Esophagus squamous epithelium (tissue), 5 donors: Measurements from ENCODE around the gene CLSTN2. TPM values are rescaled to one million over a fixed set of nuclear protein-coding genes. Genes with fewer than 3 reads are reported as not detected.
A peak's percentile ranks its signal among the peaks of the same experiment; 100 is the strongest.

Experiments
- DNase-seq: peaks from one replicate; lab custom pipeline; 2025; lab: John Stamatoyannopoulos, UW
- H3K27ac ChIP-seq, 4 donors: fragments of 200-600 bp; sonication (generic); one replicate each; pipeline ENCODE4 v1.5.1; 2016 to 2019; ENCODE audit warnings: mild to moderate bottlenecking in 1 of 4
- H3K27me3 ChIP-seq, 4 donors: fragments of 200-600 bp; sonication (generic); 1 replicate in 3 of 4; 2 replicates in 1 of 4; pipeline versions ENCODE4 v1.5.1 to v1.6.0; 2017 to 2021; ENCODE audit warnings: antibody characterized with exemption in 1 of 4
- H3K36me3 ChIP-seq, 3 donors: fragments of 200-600 bp; sonication (generic); one replicate each; pipeline ENCODE4 v1.5.1; 2016 to 2019
- H3K4me1 ChIP-seq, 3 donors: fragments of 200-600 bp; sonication (generic); one replicate each; pipeline ENCODE4 v1.5.1; 2017 to 2019
- H3K4me3 ChIP-seq, 4 donors: fragments of 200-600 bp; sonication (generic); 1 replicate in 3 of 4; 2 replicates in 1 of 4; pipeline ENCODE4 v1.5.1; 2016 to 2019; ENCODE audit warnings: mild to moderate bottlenecking in 2 of 4, moderate library complexity in 1 of 4
- H3K9me3 ChIP-seq, 3 donors: fragments of 200-600 bp; sonication (generic); one replicate each; pipeline ENCODE4 v1.5.1; 2016 to 2019
- CTCF ChIP-seq, 6 experiments: fragments of 450-650 bp in 4 of 6; fragments of 200-600 bp in 2 of 6; sonication (generic) in 2 of 6; IDR thresholded peaks; one replicate each; pipeline ENCODE4 v1.5.1; 2016 to 2019; ENCODE audit warnings: antibody characterized with exemption in 6 of 6, mild to moderate bottlenecking in 4 of 6, moderate library complexity in 4 of 6
- POLR2A ChIP-seq, 4 donors: fragments of 450-650 bp; IDR thresholded peaks; one replicate each; pipeline ENCODE4 v1.6.1; 2017; ENCODE audit warnings: antibody characterized with exemption in 4 of 4, mild to moderate bottlenecking in 4 of 4, moderate library complexity in 3 of 4
- WGBS, 2 donors: methylation state at CpG; one replicate each; pipeline ENCODE4 v1.1.5; 2018; 5-methylcytosine and 5-hydroxymethylcytosine counted together
- intact Hi-C: fragments of 100-400 bp; cut with DNase I; formaldehyde crosslinking; loops from one replicate; pipeline ENCODE4 v1.15.0; 2022
- total RNA-seq, 4 donors: library from RNA; depleted of rRNA; stranded (reverse); fragments of >200 nt; gene quantifications; one replicate each; pipeline ENCODE4 v1.1.0, GENCODE V29; 2016
- donor health status: DM: yes; HTN: yes; CAD: no.

Gene CLSTN2
- total RNA-seq, result 1 to 10 TPM in 3 of 4 donors, under 1 TPM in 1; 0.53 to 5.0 (median 3.1) TPM

DNA sequence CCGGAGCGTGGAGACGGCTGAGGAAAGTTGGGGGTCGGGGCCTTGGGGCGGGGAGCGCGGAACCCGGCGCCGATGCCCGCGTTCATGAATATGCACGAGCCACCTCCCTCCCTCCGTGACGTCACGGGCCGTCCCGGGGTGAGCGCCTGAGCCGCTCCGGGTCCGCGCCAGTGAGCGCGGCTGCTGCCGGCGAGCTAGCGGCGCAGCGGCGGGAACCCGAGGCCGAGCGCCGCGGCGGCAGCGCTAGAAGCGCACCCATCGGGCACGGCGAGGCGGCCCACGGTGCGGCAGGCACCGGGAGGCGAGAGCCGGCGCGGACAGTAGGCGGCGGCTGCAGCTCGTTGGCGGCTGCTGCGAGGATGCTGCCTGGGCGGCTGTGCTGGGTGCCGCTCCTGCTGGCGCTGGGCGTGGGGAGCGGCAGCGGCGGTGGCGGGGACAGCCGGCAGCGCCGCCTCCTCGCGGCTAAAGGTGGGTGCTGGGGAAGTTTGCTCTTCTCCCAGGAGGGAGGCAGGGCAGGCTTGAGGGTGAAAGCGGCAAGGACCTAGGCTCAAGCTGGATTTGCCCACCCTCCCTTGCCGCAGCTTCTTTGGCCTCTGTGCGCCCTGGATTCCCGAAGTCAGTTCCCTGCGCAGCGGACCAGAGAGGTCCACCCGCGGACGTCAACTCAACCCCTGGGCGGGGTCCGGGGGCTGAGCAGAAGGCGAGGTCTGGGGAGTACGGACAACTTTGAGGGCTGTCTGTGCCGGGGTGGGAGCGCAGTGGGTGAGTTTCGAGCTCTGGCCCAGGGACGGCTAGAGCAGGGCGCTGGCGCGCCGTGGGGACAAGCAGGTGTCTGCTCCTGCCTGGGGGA lies at the start of gene CLSTN2:
TSS of gene CLSTN2 (plus strand) at position 170 of the 850 bp plus-strand sequence.
- H3K4me3 ChIP-seq, result peak within 1 kb of the TSS; percentile 37 to 69 (median 46)
- H3K4me1 ChIP-seq, result peaks cover 13 to 25% (median 14%) of the 10 kb centered on the region in 3 donors
- peak within 1 kb of the TSS in 1 of 4 donors; percentile 52 for H3K27ac ChIP-seq
- no peaks in the 10 kb centered on the region for H3K36me3 ChIP-seq
- intact Hi-C loops, result no loop called here
- peak in 1 of 4 donors; percentile 32 for TF ChIP-seq POLR2A (IDR thresholded peaks at IDR 0.05)
- TF ChIP-seq CTCF (IDR thresholded peaks at IDR 0.05), result peak in 2 of 6 experiments; percentile 14 to 32
- peaks cover 0 to 66% (median 4%) of the 10 kb centered on the region in 4 donors for H3K27me3 ChIP-seq
- DNase-seq, result no peak
- H3K9me3 ChIP-seq, result no peaks in the 10 kb centered on the region
- no CpG with 5 or more reads among the region's 89 CpGs for WGBS, 2 donors

DNA sequence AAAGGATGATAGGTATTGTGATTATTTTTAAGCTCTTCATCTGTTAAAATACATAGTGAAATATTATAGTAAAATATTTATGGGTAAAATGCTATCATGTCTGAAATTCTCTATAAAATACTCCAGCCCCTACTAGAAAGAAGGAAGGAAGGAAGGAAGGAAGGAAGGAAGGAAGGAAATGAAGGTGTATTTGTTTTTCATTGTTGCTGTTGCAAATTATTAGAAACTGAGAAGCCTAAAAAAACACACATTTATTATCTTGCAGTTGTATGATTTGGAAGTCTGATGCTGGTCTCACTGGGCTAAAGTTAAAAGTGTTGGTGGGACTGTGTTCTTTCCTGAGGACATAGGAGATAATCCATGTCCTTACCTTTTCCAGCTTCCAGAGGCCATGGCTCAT lies 47.6 kb upstream of the CLSTN2 start:
- Histone ChIP-seq H3K4me1 (no peaks in the 10 kb centered on the region), H3K9me3 (peaks cover 0 to 6% (median 0%) of the 10 kb centered on the region in 3 donors), H3K27ac (no peak overlapping the region), H3K27me3 (no peaks in the 10 kb centered on the region), H3K36me3 (no peaks in the 10 kb centered on the region), H3K4me3 (no peak overlapping the region)
- intact Hi-C loops, result no loop called here
- TF ChIP-seq POLR2A (IDR thresholded peaks at IDR 0.05) (no peak), CTCF (IDR thresholded peaks at IDR 0.05) (no peak)
- DNase-seq, result no peak

- 89 to 96% methylated on average over 2 of the region's 2 CpGs for WGBS, 2 donors
- no peak for TF ChIP-seq POLR2A (IDR thresholded peaks at IDR 0.05)
- TF ChIP-seq CTCF (IDR thresholded peaks at IDR 0.05), result no peak
These were observed 46.3 kb upstream of the CLSTN2 start for GRCh38 chr3:139888561-139889140.

GRCh38 chr3:139893267-139893962 lies 41.6 kb upstream of the CLSTN2 start:
- Histone ChIP-seq H3K4me1 (no peaks in the 10 kb centered on the region), H3K27ac (peak overlapping the region in 2 of 4 donors; percentile 70 to 79), H3K36me3 (no peaks in the 10 kb centered on the region), H3K9me3 (no peaks in the 10 kb centered on the region), H3K27me3 (no peaks in the 10 kb centered on the region), H3K4me3 (no peak overlapping the region)
- DNase-seq, result no peak
- 80 to 88% methylated on average over 2 of the region's 2 CpGs for WGBS, 2 donors
- TF ChIP-seq CTCF (IDR thresholded peaks at IDR 0.05) (no peak), POLR2A (IDR thresholded peaks at IDR 0.05) (no peak)
- intact Hi-C loops, result no loop called here

More at GRCh38 chr3:139888561-139889140, 46.3 kb upstream of the CLSTN2 start:
- H3K4me3 ChIP-seq, result no peak overlapping the region
- H3K4me1 ChIP-seq, result no peaks in the 10 kb centered on the region
- no peak overlapping the region for H3K27ac ChIP-seq
- no peaks in the 10 kb centered on the region for H3K9me3 ChIP-seq
- H3K36me3 ChIP-seq, result no peaks in the 10 kb centered on the region
- no peak for DNase-seq
- H3K27me3 ChIP-seq, result no peaks in the 10 kb centered on the region
- intact Hi-C loops, result no loop called here
